Mesendoderm (in vitro differentiated cells): ENCODE data around the gene HMHB1.
"Not testable (repeated sequence)": the region's sequence is repeated elsewhere in the genome, so short reads cannot be mapped to it uniquely, and the experiment has no call there.

Experiments
- DNase-seq: peaks from one replicate; pipeline ENCODE4 v3.0.0; 2013
- H2AK5ac ChIP-seq: 2 replicates; pipeline ENCODE4 v1.6.1; 2013; ENCODE audit warnings: low read length, inconsistent platforms
- H2BK120ac ChIP-seq: 2 replicates; pipeline ENCODE4 v1.6.1; 2013; ENCODE audit warnings: low read depth, mild to moderate bottlenecking, low read length, moderate library complexity, mixed read lengths
- H2BK15ac ChIP-seq: replicated peaks from 2 replicates; pipeline ENCODE4 v1.6.1; 2013; ENCODE audit warnings: low read depth, mild to moderate bottlenecking, moderate library complexity
- H2BK5ac ChIP-seq: 2 replicates; pipeline ENCODE4 v1.6.1; 2013; ENCODE audit warnings: low read length, inconsistent platforms
- H3K18ac ChIP-seq: 2 replicates; pipeline ENCODE4 v1.6.1; 2013; ENCODE audit warnings: mild to moderate bottlenecking, low read length, mixed read lengths
- H3K23ac ChIP-seq: one replicate; pipeline ENCODE4 v1.6.1; 2013; ENCODE audit warnings: low read length
- H3K27ac ChIP-seq: 2 replicates; pipeline ENCODE4 v1.5.1; 2013; ENCODE audit warnings: low read depth, mild to moderate bottlenecking, inconsistent platforms, low read length, moderate library complexity
- H3K27me3 ChIP-seq: 2 replicates; pipeline ENCODE4 v1.6.1; 2013; ENCODE audit warnings: low read length, control low read depth, mild to moderate bottlenecking, inconsistent platforms; ENCODE audit not compliant: insufficient read depth, poor library complexity
- H3K36me3 ChIP-seq: 2 replicates; pipeline ENCODE4 v1.6.1; 2013; ENCODE audit warnings: low read length, inconsistent platforms; ENCODE audit not compliant: control insufficient read depth, insufficient read depth
- H3K4ac ChIP-seq: one replicate; pipeline ENCODE4 v1.6.1; 2013; ENCODE audit warnings: low read depth, mild to moderate bottlenecking, low read length, moderate library complexity
- H3K4me1 ChIP-seq: 2 replicates; pipeline ENCODE4 v1.6.1; 2013; ENCODE audit warnings: low read depth, low read length, inconsistent platforms; ENCODE audit not compliant: control insufficient read depth
- H3K4me2 ChIP-seq: 2 replicates; pipeline ENCODE4 v1.6.1; 2013; ENCODE audit warnings: low read length
- H3K4me3 ChIP-seq: 2 replicates; pipeline ENCODE4 v1.5.1; 2013; ENCODE audit warnings: mild to moderate bottlenecking, low read length
- H3K56ac ChIP-seq: one replicate; pipeline ENCODE4 v1.6.1; 2013; ENCODE audit warnings: low read length
- H3K79me1 ChIP-seq: 2 replicates; pipeline ENCODE4 v1.6.1; 2013; ENCODE audit warnings: low read length, inconsistent platforms
- H3K79me2 ChIP-seq: 2 replicates; pipeline ENCODE4 v1.6.1; 2013; ENCODE audit warnings: mild to moderate bottlenecking, low read length; ENCODE audit not compliant: control insufficient read depth, insufficient read depth
- H3K9ac ChIP-seq: 2 replicates; pipeline ENCODE4 v1.6.1; 2013; ENCODE audit warnings: low read length, inconsistent platforms
- H4K5ac ChIP-seq: one replicate; pipeline ENCODE4 v1.6.1; 2013; ENCODE audit warnings: low read length
- H4K8ac ChIP-seq: one replicate; pipeline ENCODE4 v1.6.1; 2013; ENCODE audit warnings: low read depth, mild to moderate bottlenecking, control low read depth, low read length, moderate library complexity
- WGBS: extraction: QIAGEN DNeasy Blood & Tissue Kit; methylation state at CpG from one replicate; pipeline ENCODE4 v1.1.7; 2013; ENCODE audit warnings: low lambda C conversion rate, missing lambda C conversion rate; ENCODE audit not compliant: insufficient coverage; ENCODE audit errors: extremely low coverage; 5-methylcytosine and 5-hydroxymethylcytosine counted together

The HMHB1 gene

DNA sequence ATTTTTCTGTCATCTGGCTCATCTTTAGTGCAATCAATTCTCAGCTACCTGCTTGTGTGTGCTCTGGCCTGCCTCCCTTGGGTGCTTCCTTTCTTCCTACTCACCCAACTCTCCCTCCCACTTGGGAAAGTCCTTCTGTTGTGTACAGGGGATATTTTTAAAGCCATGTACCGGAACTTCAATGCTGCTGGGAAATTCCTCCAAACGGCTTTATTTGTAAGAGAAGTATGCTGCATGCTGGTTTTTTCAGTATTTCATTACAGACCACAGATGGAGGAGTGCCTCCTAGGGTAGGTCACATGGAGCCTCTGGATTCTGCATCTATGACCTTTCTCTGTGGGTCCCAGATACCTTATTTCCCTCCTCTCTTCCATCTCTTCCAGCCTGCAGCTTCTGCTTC, 5.4 kb upstream of the HMHB1 start:
- no peaks in the 10 kb centered on the region for H3K79me2 ChIP-seq
- H4K8ac ChIP-seq: no peak overlapping the region
- H3K4me3 ChIP-seq: no peak overlapping the region
- H3K4me1 ChIP-seq: no peaks in the 10 kb centered on the region
- H3K36me3 ChIP-seq: no peaks in the 10 kb centered on the region
- no peak overlapping the region for H2BK5ac ChIP-seq
- H3K27ac ChIP-seq: no peak overlapping the region
- H3K56ac ChIP-seq: no peak overlapping the region
- H3K18ac ChIP-seq: no peak overlapping the region
- H4K5ac ChIP-seq: no peak overlapping the region
- no peak overlapping the region for H3K23ac ChIP-seq
- no peak for DNase-seq
- H2BK120ac ChIP-seq: no peak overlapping the region
- no peaks in the 10 kb centered on the region for H3K79me1 ChIP-seq
- no peaks in the 10 kb centered on the region for H3K27me3 ChIP-seq
- no peak overlapping the region for H3K4me2 ChIP-seq
- no CpG with 5 or more reads among the region's 2 CpGs for WGBS
- H3K4ac ChIP-seq: no peak overlapping the region
- no peak overlapping the region for H3K9ac ChIP-seq
- no peak overlapping the region for H2BK15ac ChIP-seq
- H2AK5ac ChIP-seq: no peak overlapping the region

DNA sequence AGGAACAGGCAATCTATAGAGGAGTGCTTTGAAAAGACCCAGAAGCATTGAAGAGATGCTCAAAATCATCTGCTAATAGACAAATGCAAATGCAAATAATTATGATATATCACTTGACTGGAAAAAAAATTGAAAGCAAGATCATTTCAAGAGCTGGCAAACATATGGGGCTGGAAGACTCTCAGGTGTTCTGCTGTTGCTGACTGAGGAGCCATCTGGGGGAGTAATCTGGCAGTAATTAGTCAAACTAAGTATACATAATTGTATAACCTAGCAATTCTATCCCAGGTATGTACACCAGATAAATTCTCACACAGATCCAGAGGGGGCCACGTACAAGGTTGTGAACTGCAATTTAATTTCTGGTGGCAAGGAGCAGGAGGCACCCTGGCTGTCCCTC, 4.6 kb upstream of the HMHB1 start:
- no peak for DNase-seq
- Histone ChIP-seq H4K5ac (no peak overlapping the region), H3K9ac (no peak overlapping the region), H2BK120ac (no peak overlapping the region), H3K79me2 (no peaks in the 10 kb centered on the region), H3K36me3 (no peaks in the 10 kb centered on the region), H3K4me2 (no peak overlapping the region), H3K79me1 (no peaks in the 10 kb centered on the region), H3K27ac (no peak overlapping the region), H2BK5ac (no peak overlapping the region), H3K27me3 (no peaks in the 10 kb centered on the region), H2BK15ac (no peak overlapping the region), H3K4ac (no peak overlapping the region), H3K4me3 (no peak overlapping the region), H3K23ac (no peak overlapping the region), H3K18ac (no peak overlapping the region), H3K56ac (no peak overlapping the region), H2AK5ac (no peak overlapping the region), H3K4me1 (no peaks in the 10 kb centered on the region), H4K8ac (no peak overlapping the region)
- WGBS: no CpG with 5 or more reads among the region's 1 CpG

DNA sequence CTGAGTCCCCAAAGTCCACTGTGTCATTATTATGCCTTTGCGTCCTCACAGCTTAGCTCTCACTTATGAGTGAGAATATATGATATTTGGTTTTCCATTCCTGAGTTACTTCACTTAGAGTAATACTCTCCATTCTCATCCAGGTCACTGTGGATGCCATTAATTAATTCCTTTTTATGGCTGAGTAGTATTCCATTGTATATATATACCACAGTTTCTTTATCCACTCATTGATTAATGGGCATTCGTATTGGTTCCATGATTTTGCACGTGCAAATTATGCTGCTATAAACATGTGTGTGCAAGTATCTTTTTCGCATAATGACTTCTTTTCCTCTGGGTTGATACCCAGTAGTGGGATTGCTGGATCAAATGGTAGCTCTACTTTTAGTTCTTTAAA, 4.4 kb downstream of the HMHB1 start:
- not testable (repeated sequence) for H3K4ac ChIP-seq, H2AK5ac ChIP-seq, H3K56ac ChIP-seq, H3K4me2 ChIP-seq, H3K4me3 ChIP-seq, H4K8ac ChIP-seq, H3K27me3 ChIP-seq, H3K79me1 ChIP-seq, H3K4me1 ChIP-seq, H2BK15ac ChIP-seq, H3K18ac ChIP-seq, H2BK5ac ChIP-seq, H3K79me2 ChIP-seq, H3K27ac ChIP-seq, DNase-seq, H3K9ac ChIP-seq, H2BK120ac ChIP-seq, H3K36me3 ChIP-seq, H3K23ac ChIP-seq, H4K5ac ChIP-seq
- WGBS: no CpG with 5 or more reads among the region's 4 CpGs

DNA sequence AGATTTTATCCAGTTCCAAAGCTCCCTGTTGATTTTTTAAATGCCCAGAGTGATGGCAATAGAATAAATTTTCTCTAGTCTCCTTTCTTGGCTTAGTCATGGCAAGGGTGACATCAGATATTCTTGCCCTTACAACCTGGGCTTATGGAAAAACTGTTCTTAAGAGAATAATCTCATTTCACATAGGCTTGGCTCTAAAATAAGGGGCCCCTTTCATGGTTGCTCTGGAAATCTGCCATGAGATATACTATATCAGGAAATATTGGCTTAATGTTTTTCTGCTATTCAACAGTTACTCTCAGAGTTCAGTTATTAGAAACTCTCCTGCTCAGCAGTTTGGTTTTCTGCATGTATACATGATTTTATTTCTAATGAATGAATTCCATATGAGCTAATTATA, 7.8 kb downstream of the HMHB1 start:
- Histone ChIP-seq H3K36me3 (no peaks in the 10 kb centered on the region), H3K9ac (no peak overlapping the region), H2BK120ac (no peak overlapping the region), H3K27me3 (no peaks in the 10 kb centered on the region), H3K4me3 (no peak overlapping the region), H2BK5ac (no peak overlapping the region), H3K79me1 (no peaks in the 10 kb centered on the region), H2AK5ac (no peak overlapping the region), H3K56ac (no peak overlapping the region), H3K79me2 (no peaks in the 10 kb centered on the region), H4K8ac (no peak overlapping the region), H4K5ac (no peak overlapping the region), H3K4ac (no peak overlapping the region), H3K23ac (no peak overlapping the region), H2BK15ac (no peak overlapping the region), H3K4me2 (no peak overlapping the region), H3K27ac (no peak overlapping the region), H3K18ac (no peak overlapping the region), H3K4me1 (no peaks in the 10 kb centered on the region)
- no peak for DNase-seq

DNA sequence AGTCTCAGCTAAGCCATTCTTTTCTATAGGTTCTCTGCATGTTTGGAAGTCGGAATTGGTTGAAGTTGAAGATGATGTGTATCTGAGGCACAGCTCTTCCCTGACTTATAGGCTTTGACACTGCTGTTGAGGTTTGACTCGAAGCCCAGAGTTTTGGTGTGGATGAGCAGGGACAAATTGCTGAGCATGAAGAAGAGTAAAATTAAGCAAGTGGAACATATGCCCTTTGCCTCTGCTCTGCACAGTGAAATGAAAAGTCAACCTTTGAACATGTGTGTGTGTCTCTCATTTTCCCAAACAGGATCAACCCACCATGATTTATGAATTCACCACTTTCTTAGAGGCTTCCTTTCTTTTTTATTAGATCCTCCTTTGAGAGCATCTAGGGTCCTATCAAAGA, 8.5 kb downstream of the HMHB1 start:
- no peak for DNase-seq
- Histone ChIP-seq H2AK5ac (no peak overlapping the region), H3K79me1 (no peaks in the 10 kb centered on the region), H2BK5ac (no peak overlapping the region), H3K79me2 (no peaks in the 10 kb centered on the region), H3K23ac (no peak overlapping the region), H3K9ac (no peak overlapping the region), H3K4me3 (no peak overlapping the region), H3K56ac (no peak overlapping the region), H3K27me3 (no peaks in the 10 kb centered on the region), H3K27ac (no peak overlapping the region), H3K4ac (no peak overlapping the region), H3K4me1 (no peaks in the 10 kb centered on the region), H4K8ac (peak overlapping the region; percentile 56), H2BK120ac (no peak overlapping the region), H3K4me2 (no peak overlapping the region), H3K36me3 (no peaks in the 10 kb centered on the region), H3K18ac (no peak overlapping the region), H2BK15ac (no peak overlapping the region), H4K5ac (no peak overlapping the region)
- WGBS: no CpG with 5 or more reads among the region's 2 CpGs

DNA sequence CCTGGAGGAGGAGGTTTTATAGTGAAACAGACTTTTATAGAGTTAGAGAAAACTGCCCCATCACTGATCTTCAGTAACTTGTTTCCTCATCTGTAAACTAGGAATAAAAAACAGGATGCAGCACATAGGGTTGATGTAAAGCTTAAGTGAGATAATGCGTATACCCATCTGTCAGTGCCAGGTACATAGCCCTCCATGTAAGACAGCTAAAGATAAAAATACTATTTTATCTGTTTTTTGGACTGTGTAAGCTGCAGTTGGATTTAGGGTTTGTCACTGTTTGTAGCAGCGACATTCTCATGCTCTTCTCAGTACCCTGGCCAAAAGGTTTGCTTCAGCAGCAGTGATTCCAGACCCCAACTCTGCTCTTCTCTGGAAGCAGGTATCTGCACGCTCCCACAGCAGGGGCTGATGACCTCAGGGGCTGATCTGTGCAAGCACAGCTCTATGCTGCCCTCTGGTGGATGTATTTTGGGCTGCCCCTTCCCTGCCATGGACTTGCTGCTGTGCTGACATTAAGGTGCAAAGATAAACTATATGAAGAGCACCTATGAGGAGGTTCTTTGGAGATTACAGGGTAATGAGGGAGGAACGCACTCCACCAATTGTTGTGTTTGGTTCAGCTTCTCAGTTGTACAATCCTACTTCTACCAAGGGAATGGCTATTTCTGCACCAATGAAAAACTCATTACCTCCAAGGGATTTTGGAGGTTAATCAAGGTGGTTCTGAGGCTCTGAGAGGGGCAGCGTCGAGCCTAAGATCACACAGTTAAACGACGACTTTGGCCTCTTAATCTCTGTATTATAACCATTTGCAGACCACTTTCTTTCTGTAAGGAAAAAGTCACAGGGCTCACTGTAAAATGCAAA, 13.1 kb downstream of the HMHB1 start:
- peak; percentile 91 for DNase-seq
- H3K4me3 ChIP-seq: no peak overlapping the region
- H2BK120ac ChIP-seq: peak overlapping the region; percentile 32
- H4K5ac ChIP-seq: no peak overlapping the region
- no peak overlapping the region for H3K18ac ChIP-seq
- H3K4me2 ChIP-seq: no peak overlapping the region
- H2BK5ac ChIP-seq: no peak overlapping the region
- H3K27ac ChIP-seq: no peak overlapping the region
- H3K4ac ChIP-seq: no peak overlapping the region
- no peaks in the 10 kb centered on the region for H3K79me2 ChIP-seq
- H2BK15ac ChIP-seq: no peak overlapping the region
- no peak overlapping the region for H3K56ac ChIP-seq
- no peak overlapping the region for H4K8ac ChIP-seq
- no peak overlapping the region for H3K9ac ChIP-seq
- no peak overlapping the region for H2AK5ac ChIP-seq
- H3K79me1 ChIP-seq: no peaks in the 10 kb centered on the region
- WGBS: no CpG with 5 or more reads among the region's 8 CpGs
- peaks cover 3% of the 10 kb centered on the region for H3K4me1 ChIP-seq
- H3K36me3 ChIP-seq: no peaks in the 10 kb centered on the region
- no peaks in the 10 kb centered on the region for H3K27me3 ChIP-seq
- no peak overlapping the region for H3K23ac ChIP-seq
